ENCODE data around the gene FOXP1.

Gene FOXP1

GRCh38 chr3:71485896-71486295 is 97.6 kb downstream of the FOXP1 start:
- no peak for DNase-seq (ENCODE audit: low read depth in 2 of 2)

GRCh38 chr3:71484452-71484851 is 99.1 kb downstream of the FOXP1 start:
- no peak for DNase-seq (ENCODE audit: low read depth in 2 of 2)

- DNase-seq (ENCODE audit: low read depth in 2 of 2): no peak
These were observed 99.5 kb downstream of the FOXP1 start for GRCh38 chr3:71484047-71484446.

- no peak for DNase-seq (ENCODE audit: low read depth in 2 of 2)
These were observed 100.8 kb downstream of the FOXP1 start for GRCh38 chr3:71482771-71483170.

GRCh38 chr3:71478568-71478967 is 105.0 kb downstream of the FOXP1 start:
- no peak for DNase-seq (ENCODE audit: low read depth in 2 of 2)

GRCh38 chr3:71476950-71477349 is 106.6 kb downstream of the FOXP1 start:
- no peak for DNase-seq (ENCODE audit: low read depth in 2 of 2)

GRCh38 chr3:71469138-71469435 is 114.4 kb downstream of the FOXP1 start:
- DNase-seq (ENCODE audit: low read depth in 2 of 2): no peak

GRCh38 chr3:71468311-71469137 is 115.0 kb downstream of the FOXP1 start:
- no peak for DNase-seq (ENCODE audit: low read depth in 2 of 2)

GRCh38 chr3:71466483-71466882 is 117.0 kb downstream of the FOXP1 start:
- DNase-seq (ENCODE audit: low read depth in 2 of 2): no peak

- no peak for DNase-seq (ENCODE audit: low read depth in 2 of 2)
These were observed 118.0 kb downstream of the FOXP1 start for GRCh38 chr3:71465371-71466036.

- no peak for DNase-seq (ENCODE audit: low read depth in 2 of 2)
These were observed 118.9 kb downstream of the FOXP1 start for GRCh38 chr3:71464613-71465012.

GRCh38 chr3:71463617-71464016 is 119.9 kb downstream of the FOXP1 start:
- DNase-seq (ENCODE audit: low read depth in 2 of 2): no peak

GRCh38 chr3:71462586-71462985 is 120.9 kb downstream of the FOXP1 start:
- DNase-seq (ENCODE audit: low read depth in 2 of 2): peak; percentile 33 to 34

- no peak for DNase-seq (ENCODE audit: low read depth in 2 of 2)
These were observed 121.6 kb downstream of the FOXP1 start for GRCh38 chr3:71461749-71462483.

GRCh38 chr3:71461114-71461513 is 122.4 kb downstream of the FOXP1 start:
- DNase-seq (ENCODE audit: low read depth in 2 of 2): no peak

GRCh38 chr3:71458895-71459294 is 124.6 kb downstream of the FOXP1 start:
- no peak for DNase-seq (ENCODE audit: low read depth in 2 of 2)

GRCh38 chr3:71456826-71457225 is 126.7 kb downstream of the FOXP1 start:
- DNase-seq (ENCODE audit: low read depth in 2 of 2): no peak

GRCh38 chr3:71456156-71456555 is 127.4 kb downstream of the FOXP1 start:
- DNase-seq (ENCODE audit: low read depth in 2 of 2): no peak

GRCh38 chr3:71454512-71455403 is 128.8 kb downstream of the FOXP1 start:
- DNase-seq (ENCODE audit: low read depth in 2 of 2): no peak

GRCh38 chr3:71453822-71454511 is 129.6 kb downstream of the FOXP1 start:
- DNase-seq (ENCODE audit: low read depth in 2 of 2): no peak

- no peak for DNase-seq (ENCODE audit: low read depth in 2 of 2)
These were observed 130.2 kb downstream of the FOXP1 start for GRCh38 chr3:71453319-71453718.

Measured in fibroblast of skin of left biceps (primary cell).